GM12892 (cell line): ENCODE data around the gene PRKCQ.

Source experiments
- POLR2A ChIP-seq: IDR thresholded peaks from 2 replicates; pipeline ENCODE4 v1.6.1; 2011; ENCODE audit warnings: low read depth, low read length, control low read depth
- TAF1 ChIP-seq: IDR thresholded peaks from 2 replicates; pipeline ENCODE4 v1.6.1; 2011; ENCODE audit warnings: low read depth, mild to moderate bottlenecking, control low read depth, low read length, borderline replicate concordance

- TF ChIP-seq POLR2A (no peak), TAF1 (no peak)
These were observed 26.1 kb downstream of the PRKCQ start for GRCh38 chr10:6553937-6554336.
